GM23248 (cell line): ENCODE data around the gene TBC1D14.

Experiments used
- EZH2 ChIP-seq: fragments of 200-600 bp; sonication (generic); IDR thresholded peaks from 2 replicates; pipeline ENCODE4 v1.6.1; 2018; ENCODE audit warnings: antibody characterized with exemption, mild to moderate bottlenecking; ENCODE audit not compliant: insufficient read depth, poor library complexity, severe bottlenecking
- EZH2phosphoT487 ChIP-seq: fragments of 200-600 bp; sonication (generic); IDR thresholded peaks from 2 replicates; pipeline ENCODE4 v1.6.1; 2018; ENCODE audit warnings: antibody characterized with exemption, moderate library complexity, mild to moderate bottlenecking, low read depth; ENCODE audit not compliant: insufficient read depth

DNA sequence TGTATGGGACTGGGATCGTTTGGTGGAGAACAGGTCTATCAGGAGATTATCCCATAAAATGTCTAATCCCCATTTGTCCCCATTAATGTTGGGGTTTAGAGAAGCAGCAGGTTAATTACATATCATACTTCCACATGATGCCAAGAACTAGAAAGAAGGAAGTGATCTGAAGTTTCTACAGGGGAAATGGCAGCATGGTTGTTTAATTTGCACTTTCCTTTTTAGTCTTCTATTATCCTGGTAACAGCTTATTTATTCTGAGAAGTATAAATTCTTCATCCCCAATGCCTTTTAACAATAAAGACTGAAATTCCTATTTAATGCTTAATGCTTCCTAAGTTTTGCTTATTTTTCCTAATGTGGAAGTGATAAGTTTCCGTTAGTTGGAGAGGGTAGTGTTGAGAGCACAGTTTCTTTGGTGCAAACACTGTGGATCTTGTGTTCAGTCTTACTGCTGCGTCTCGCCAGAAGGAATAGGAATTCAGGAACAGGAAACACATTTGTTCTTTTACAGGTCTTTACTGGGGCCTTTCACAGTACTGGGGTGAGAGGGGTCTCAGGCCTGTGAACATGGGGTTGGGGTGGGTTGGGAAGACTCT lies 74.0 kb downstream of the TBC1D14 start:
- no peak for TF ChIP-seq EZH2
- TF ChIP-seq EZH2phosphoT487 = no peak
